GM12891 (cell line): ENCODE measurements around the gene TPGS2.
A peak's percentile ranks its signal among the peaks of the same experiment; 100 is the strongest.
"Not testable (repeated sequence)": the region's sequence is repeated elsewhere in the genome, so short reads cannot be mapped to it uniquely, and the experiment has no call there.

ENCODE experiments used
- DNase-seq: peaks from one replicate; pipeline ENCODE4 v3.0.0; 2011; ENCODE audit warnings: low spot score; ENCODE audit not compliant: insufficient read length
- FAIRE-seq: peaks from 2 replicates; lab custom pipeline; 2011; peaks lifted over from hg19 to GRCh38; lab: Jason Lieb, UNC
- PAX5 ChIP-seq: IDR thresholded peaks from 2 replicates; pipeline ENCODE4 v1.6.1; 2011; ENCODE audit warnings: low read length, moderate library complexity, mild to moderate bottlenecking; ENCODE audit not compliant: insufficient read depth, severe bottlenecking
- POLR2A ChIP-seq: IDR thresholded peaks from 2 replicates; pipeline ENCODE4 v1.6.1; 2011; ENCODE audit warnings: low read depth, low read length, control low read depth
- POLR2AphosphoS5 ChIP-seq: IDR thresholded peaks from 2 replicates; pipeline ENCODE4 v1.6.1; 2011; ENCODE audit warnings: low read depth, low read length, control low read depth
- POU2F2 ChIP-seq: IDR thresholded peaks from 2 replicates; pipeline ENCODE4 v1.6.1; 2011; ENCODE audit warnings: low read depth, mild to moderate bottlenecking, control low read depth, low read length, moderate library complexity
- SPI1 ChIP-seq: IDR thresholded peaks from 2 replicates; pipeline ENCODE4 v1.6.1; 2011; ENCODE audit warnings: low read depth, low read length, control low read depth
- TAF1 ChIP-seq: IDR thresholded peaks from 2 replicates; pipeline ENCODE4 v1.6.1; 2011; ENCODE audit warnings: low read depth, low read length, control low read depth

TPGS2 gene

GRCh38 chr18:36829362-36830157, 758 bp upstream of the TPGS2 start:
- FAIRE-seq (peak; percentile 72), DNase-seq (no peak)

GRCh38 chr18:36828157-36828629, 609 bp downstream of the TPGS2 start:
- DNase-seq (no peak), FAIRE-seq (no peak)

More at GRCh38 chr18:36829362-36830157, 758 bp upstream of the TPGS2 start:
- TF ChIP-seq POU2F2 = no peak
- TF ChIP-seq SPI1 = no peak
- TF ChIP-seq POLR2A = no peak
- TF ChIP-seq POLR2AphosphoS5 = no peak
- TF ChIP-seq TAF1 = no peak
- TF ChIP-seq PAX5 = no peak

GRCh38 chr18:36826556-36826955, 2.2 kb downstream of the TPGS2 start:
- no peak for FAIRE-seq
- no peak for DNase-seq
- TF ChIP-seq PAX5 (no peak), POLR2A (no peak), SPI1 (no peak), POLR2AphosphoS5 (no peak), TAF1 (no peak), POU2F2 (no peak)

More at GRCh38 chr18:36828157-36828629, 609 bp downstream of the TPGS2 start:
- TF ChIP-seq TAF1 = no peak
- no peak for TF ChIP-seq POLR2AphosphoS5
- TF ChIP-seq POU2F2 = no peak
- TF ChIP-seq PAX5 = no peak
- TF ChIP-seq SPI1 = no peak
- TF ChIP-seq POLR2A = no peak

GRCh38 chr18:36825526-36825925, 3.3 kb downstream of the TPGS2 start:
- FAIRE-seq = no peak
- TF ChIP-seq POU2F2 (no peak), POLR2A (no peak), PAX5 (no peak), SPI1 (no peak), POLR2AphosphoS5 (no peak), TAF1 (no peak)

GRCh38 chr18:36821681-36822080, 7.1 kb downstream of the TPGS2 start:
- no peak for FAIRE-seq
- DNase-seq = no peak
- TF ChIP-seq POLR2A (no peak), TAF1 (no peak), POLR2AphosphoS5 (no peak), SPI1 (no peak)

More at GRCh38 chr18:36825526-36825925, 3.3 kb downstream of the TPGS2 start:
- DNase-seq = no peak

- DNase-seq (no peak), FAIRE-seq (no peak)
- TF ChIP-seq PAX5 (no peak), POLR2A (no peak), SPI1 (no peak), POU2F2 (no peak), TAF1 (no peak), POLR2AphosphoS5 (no peak)
These were observed 9.2 kb downstream of the TPGS2 start for GRCh38 chr18:36819621-36820020.

- no peak for TF ChIP-seq SPI1
- TF ChIP-seq POLR2AphosphoS5 = no peak
- TF ChIP-seq PAX5 = no peak
- no peak for DNase-seq
- no peak for FAIRE-seq
These were observed 10.2 kb downstream of the TPGS2 start for GRCh38 chr18:36818652-36819051.

- FAIRE-seq (no peak), DNase-seq (no peak)
- no peak for TF ChIP-seq POLR2AphosphoS5
These were observed 11.8 kb downstream of the TPGS2 start for GRCh38 chr18:36817039-36817438.

GRCh38 chr18:36816096-36816495, 12.7 kb downstream of the TPGS2 start:
- not testable (repeated sequence) for DNase-seq, FAIRE-seq

- TF ChIP-seq POU2F2 (no peak), SPI1 (no peak), POLR2AphosphoS5 (no peak), TAF1 (no peak), POLR2A (no peak), PAX5 (no peak)
- FAIRE-seq = no peak
- DNase-seq = no peak
These were observed 13.8 kb downstream of the TPGS2 start for GRCh38 chr18:36814994-36815393.

GRCh38 chr18:36813824-36814223, 15.0 kb downstream of the TPGS2 start:
- TF ChIP-seq PAX5 (no peak), POU2F2 (no peak), TAF1 (no peak), POLR2A (no peak), POLR2AphosphoS5 (no peak), SPI1 (no peak)
- FAIRE-seq (no peak), DNase-seq (no peak)
